Glutamatergic neuron (in vitro differentiated cells): ENCODE data around the gene NR2F1. TPM values are rescaled to one million over a fixed set of nuclear protein-coding genes. Genes with fewer than 3 reads are reported as not detected.
A peak's percentile ranks its signal among the peaks of the same experiment; 100 is the strongest.
"Not testable (repeated sequence)": the region's sequence is repeated elsewhere in the genome, so short reads cannot be mapped to it uniquely, and the experiment has no call there.

Source experiments
- DNase-seq: peaks from one replicate; pipeline ENCODE4 v3.0.0; 2022
- H3K27ac Mint-ChIP-seq: one replicate; pipeline ENCODE4 v1.8.0; 2020; ENCODE audit warnings: mild to moderate bottlenecking, mixed read lengths, inconsistent platforms; ENCODE audit not compliant: unreplicated experiment
- H3K27me3 Mint-ChIP-seq: one replicate; pipeline ENCODE4 v1.8.0; 2020; ENCODE audit warnings: mild to moderate bottlenecking, moderate library complexity, mixed read lengths, inconsistent platforms; ENCODE audit not compliant: unreplicated experiment
- H3K36me3 Mint-ChIP-seq: one replicate; pipeline ENCODE4 v1.8.0; 2020; ENCODE audit warnings: mild to moderate bottlenecking, mixed read lengths, inconsistent platforms; ENCODE audit not compliant: unreplicated experiment
- H3K4me1 Mint-ChIP-seq: one replicate; pipeline ENCODE4 v1.8.0; 2020; ENCODE audit warnings: mild to moderate bottlenecking, low read depth, mixed read lengths, inconsistent platforms; ENCODE audit not compliant: unreplicated experiment
- H3K4me3 Mint-ChIP-seq: one replicate; pipeline ENCODE4 v1.8.0; 2020; ENCODE audit warnings: mild to moderate bottlenecking, mixed read lengths, inconsistent platforms; ENCODE audit not compliant: unreplicated experiment
- H3K9me3 Mint-ChIP-seq: one replicate; pipeline ENCODE4 v1.8.0; 2020; ENCODE audit warnings: mild to moderate bottlenecking, moderate library complexity, mixed read lengths, inconsistent platforms; ENCODE audit not compliant: unreplicated experiment
- CTCF ChIP-seq: fragments of 200-600 bp; sonication (generic); IDR thresholded peaks from one replicate; pipeline ENCODE4 v1.5.0; 2021; ENCODE audit not compliant: partially characterized antibody, unreplicated experiment
- long read RNA-seq: library from polyadenylated mRNA; unstranded; transcript quantifications from one replicate; pipeline ENCODE4 v2.0.0, GENCODE V29; 2020; ENCODE audit not compliant: unreplicated experiment
- total RNA-seq: library from RNA; stranded (reverse); fragmentation: NEBNext Ultra II Directional; extraction: Animal tissue kit (Norgen Biotek cat#: 25700); gene quantifications from one replicate; pipeline ENCODE4 v1.2.1, GENCODE V29; 2021; ENCODE audit not compliant: unreplicated experiment

The NR2F1 gene
- 0.37 TPM for total RNA-seq
- long read RNA-seq = 0 reads

- no peak for TF ChIP-seq CTCF
- Mint-ChIP-seq H3K4me1 (peaks cover 8% of the 10 kb centered on the region), H3K36me3 (no peaks in the 10 kb centered on the region), H3K27ac (no peak within 1 kb of the TSS), H3K4me3 (no peak within 1 kb of the TSS), H3K27me3 (peaks cover 26% of the 10 kb centered on the region), H3K9me3 (peaks cover 18% of the 10 kb centered on the region)
- peak; percentile 55 for DNase-seq
Observed at GRCh38 chr5:93582677-93583438, at the start of gene NR2F1. NR2F1 (plus strand) TSS chr5:93583222; CDS start chr5:93585024, 1,802 bp downstream.

- no peak for DNase-seq
- Mint-ChIP-seq H3K27me3 (no peaks in the 10 kb centered on the region), H3K9me3 (no peaks in the 10 kb centered on the region), H3K4me1 (no peaks in the 10 kb centered on the region), H3K4me3 (no peak overlapping the region), H3K27ac (no peak overlapping the region), H3K36me3 (no peaks in the 10 kb centered on the region)
- TF ChIP-seq CTCF = no peak
Observed at GRCh38 chr5:93545872-93546271, 37.1 kb upstream of the NR2F1 start.

GRCh38 chr5:93549594-93549993 is 33.4 kb upstream of the NR2F1 start:
- not testable (repeated sequence) for H3K4me3 Mint-ChIP-seq, H3K27ac Mint-ChIP-seq, H3K27me3 Mint-ChIP-seq, H3K9me3 Mint-ChIP-seq, H3K4me1 Mint-ChIP-seq, H3K36me3 Mint-ChIP-seq, DNase-seq

- H3K27ac Mint-ChIP-seq = no peak overlapping the region
- no peak for TF ChIP-seq CTCF
- H3K27me3 Mint-ChIP-seq = no peaks in the 10 kb centered on the region
- H3K9me3 Mint-ChIP-seq = no peaks in the 10 kb centered on the region
- no peaks in the 10 kb centered on the region for H3K4me1 Mint-ChIP-seq
- no peak for DNase-seq
- no peak overlapping the region for H3K4me3 Mint-ChIP-seq
- H3K36me3 Mint-ChIP-seq = no peaks in the 10 kb centered on the region
Observed at GRCh38 chr5:93557021-93557604, 25.9 kb upstream of the NR2F1 start.

GRCh38 chr5:93566091-93566490 is 16.9 kb upstream of the NR2F1 start:
- TF ChIP-seq CTCF = no peak
- no peak for DNase-seq
- Mint-ChIP-seq H3K9me3 (peaks cover 4% of the 10 kb centered on the region), H3K27me3 (peaks cover 8% of the 10 kb centered on the region), H3K27ac (no peak overlapping the region), H3K36me3 (no peaks in the 10 kb centered on the region), H3K4me3 (no peak overlapping the region), H3K4me1 (peaks cover 2% of the 10 kb centered on the region)
